OCI-LY1 (cell line): ENCODE results near the gene NR4A1.

Experiments used
- H2AFZ ChIP-seq: fragments of 200-600 bp; sonication (generic), shearing (Covaris generic); 2 replicates; pipeline ENCODE4 v1.6.0; 2014; ENCODE audit warnings: antibody characterized with exemption, mild to moderate bottlenecking, low read length
- H3F3A ChIP-seq: fragments of 200-600 bp; sonication (generic), shearing (Covaris generic); 2 replicates; pipeline ENCODE4 v1.6.0; 2014; ENCODE audit warnings: mild to moderate bottlenecking, antibody characterized with exemption, low read length, moderate library complexity; ENCODE audit not compliant: insufficient read depth
- H3K27ac ChIP-seq: fragments of 200-600 bp; sonication (generic); 2 replicates; pipeline ENCODE4 v1.5.1; 2014; ENCODE audit warnings: low read length, mixed run types, mild to moderate bottlenecking, low read depth; ENCODE audit not compliant: poor library complexity, severe bottlenecking
- H3K27me3 ChIP-seq: fragments of 200-600 bp; sonication (generic); 2 replicates; pipeline ENCODE4 v1.6.0; 2014; ENCODE audit warnings: antibody characterized with exemption, mild to moderate bottlenecking, low read length, moderate library complexity; ENCODE audit not compliant: insufficient read depth
- H3K36me3 ChIP-seq: fragments of 200-600 bp; sonication (generic); 2 replicates; pipeline ENCODE4 v1.6.1; 2014; ENCODE audit warnings: mild to moderate bottlenecking, antibody characterized with exemption, low read length, moderate library complexity, mixed read lengths; ENCODE audit not compliant: insufficient read depth
- H3K4me1 ChIP-seq: fragments of 200-600 bp; sonication (generic); 2 replicates; pipeline ENCODE4 v1.5.1; 2014; ENCODE audit warnings: mild to moderate bottlenecking, low read length, moderate library complexity; ENCODE audit not compliant: insufficient read depth, severe bottlenecking
- H3K4me2 ChIP-seq: fragments of 200-600 bp; sonication (generic), shearing (Covaris generic); 2 replicates; pipeline ENCODE4 v1.6.1; 2014; ENCODE audit warnings: low read length
- H3K4me3 ChIP-seq: fragments of 200-600 bp; sonication (generic); 2 replicates; pipeline ENCODE4 v1.5.1; 2014; ENCODE audit warnings: low read length, low read depth, mild to moderate bottlenecking, mixed read lengths; ENCODE audit not compliant: poor library complexity, severe bottlenecking
- H3K79me2 ChIP-seq: fragments of 200-600 bp; shearing (Covaris generic); 2 replicates; pipeline ENCODE4 v1.6.1; 2016; ENCODE audit warnings: mixed run types, low read length, mixed read lengths; ENCODE audit not compliant: insufficient read depth
- H3K9ac ChIP-seq: fragments of 200-600 bp; sonication (generic), shearing (Covaris generic); 2 replicates; pipeline ENCODE4 v1.6.1; 2014; ENCODE audit warnings: mild to moderate bottlenecking, low read length, mixed read lengths
- H3K9me2 ChIP-seq: fragments of 200-600 bp; sonication (generic), shearing (Covaris generic); 2 replicates; pipeline ENCODE4 v1.6.1; 2014; ENCODE audit warnings: low read depth, mild to moderate bottlenecking, low read length, mixed read lengths
- H3K9me3 ChIP-seq: fragments of 200-600 bp; shearing (Covaris generic); 2 replicates; pipeline ENCODE4 v1.6.1; 2014; ENCODE audit warnings: low read length, mixed read lengths
- H4K20me1 ChIP-seq: fragments of 200-600 bp; sonication (generic), shearing (Covaris generic); 2 replicates; pipeline ENCODE4 v1.6.0; 2016; ENCODE audit warnings: mild to moderate bottlenecking, low read length; ENCODE audit not compliant: insufficient read depth
- EZH2 ChIP-seq: fragments of 200-600 bp; sonication (generic), shearing (Covaris generic); IDR thresholded peaks from 2 replicates; pipeline ENCODE4 v1.8.0; 2017; ENCODE audit warnings: borderline replicate concordance, mixed run types, mild to moderate bottlenecking, antibody characterized with exemption, low read length, moderate library complexity, mixed read lengths
- TF ChIP-seq, protein P1 (sequence below): fragments of 200-600 bp; sonication (generic), shearing (Covaris generic); IDR thresholded peaks from 2 replicates; pipeline ENCODE4 v1.5.1; 2017; ENCODE audit warnings: mild to moderate bottlenecking, antibody characterized with exemption, low read length, moderate library complexity, mixed read lengths

NR4A1 gene

DNA sequence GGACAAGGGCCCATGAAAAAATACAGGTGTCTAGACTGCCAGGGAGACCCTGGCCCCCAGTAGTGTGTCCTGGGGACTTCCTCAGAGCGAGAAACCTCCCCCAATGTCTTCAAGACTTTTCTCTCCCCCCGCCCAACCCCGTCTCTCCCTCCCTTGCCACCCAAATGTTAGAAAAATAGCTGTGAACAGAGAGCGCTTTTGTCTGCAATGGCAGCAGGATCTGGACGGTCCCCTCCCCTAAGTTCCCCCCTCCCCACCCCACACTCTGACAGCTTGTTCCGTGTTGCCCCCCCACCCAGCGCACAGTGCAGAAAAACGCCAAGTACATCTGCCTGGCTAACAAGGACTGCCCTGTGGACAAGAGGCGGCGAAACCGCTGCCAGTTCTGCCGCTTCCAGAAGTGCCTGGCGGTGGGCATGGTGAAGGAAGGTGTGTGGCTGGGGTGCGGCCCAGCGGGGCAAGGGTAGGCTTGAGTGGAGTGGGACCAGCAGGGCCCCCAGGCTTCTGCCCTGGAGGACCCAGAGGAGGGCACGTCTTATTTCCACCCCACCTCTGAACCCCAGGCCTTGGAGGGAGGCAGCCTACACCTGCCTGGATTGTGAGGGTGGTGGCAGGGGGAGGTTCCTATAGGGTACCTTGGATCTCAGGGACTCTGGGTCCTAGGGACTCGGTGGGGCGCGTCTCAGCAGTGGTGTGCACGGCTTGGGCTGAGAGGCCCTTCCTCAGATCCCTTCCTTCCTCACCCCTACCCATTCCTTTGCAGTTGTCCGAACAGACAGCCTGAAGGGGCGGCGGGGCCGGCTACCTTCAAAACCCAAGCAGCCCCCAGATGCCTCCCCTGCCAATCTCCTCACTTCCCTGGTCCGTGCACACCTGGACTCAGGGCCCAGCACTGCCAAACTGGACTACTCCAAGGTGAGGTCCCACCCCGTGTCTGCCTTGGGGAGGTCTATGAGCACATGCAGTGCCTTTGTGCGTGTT, 4.8 kb downstream of the NR4A1 start:
- Histone ChIP-seq H3K9me3 (no peaks in the 10 kb centered on the region), H3K79me2 (no peaks in the 10 kb centered on the region), H3K36me3 (no peaks in the 10 kb centered on the region; the same call in 1 of the 2 replicates), H2AFZ (no peak overlapping the region), H3K4me3 (no peak overlapping the region), H3K9me2 (no peaks in the 10 kb centered on the region), H3K4me2 (no peak overlapping the region), H3K27ac (no peak overlapping the region), H4K20me1 (no peaks in the 10 kb centered on the region), H3K4me1 (peaks cover 34% of the 10 kb centered on the region), H3K27me3 (no peaks in the 10 kb centered on the region), H3K9ac (no peak overlapping the region), H3F3A (no peaks in the 10 kb centered on the region)
- TF ChIP-seq, protein P1, sequence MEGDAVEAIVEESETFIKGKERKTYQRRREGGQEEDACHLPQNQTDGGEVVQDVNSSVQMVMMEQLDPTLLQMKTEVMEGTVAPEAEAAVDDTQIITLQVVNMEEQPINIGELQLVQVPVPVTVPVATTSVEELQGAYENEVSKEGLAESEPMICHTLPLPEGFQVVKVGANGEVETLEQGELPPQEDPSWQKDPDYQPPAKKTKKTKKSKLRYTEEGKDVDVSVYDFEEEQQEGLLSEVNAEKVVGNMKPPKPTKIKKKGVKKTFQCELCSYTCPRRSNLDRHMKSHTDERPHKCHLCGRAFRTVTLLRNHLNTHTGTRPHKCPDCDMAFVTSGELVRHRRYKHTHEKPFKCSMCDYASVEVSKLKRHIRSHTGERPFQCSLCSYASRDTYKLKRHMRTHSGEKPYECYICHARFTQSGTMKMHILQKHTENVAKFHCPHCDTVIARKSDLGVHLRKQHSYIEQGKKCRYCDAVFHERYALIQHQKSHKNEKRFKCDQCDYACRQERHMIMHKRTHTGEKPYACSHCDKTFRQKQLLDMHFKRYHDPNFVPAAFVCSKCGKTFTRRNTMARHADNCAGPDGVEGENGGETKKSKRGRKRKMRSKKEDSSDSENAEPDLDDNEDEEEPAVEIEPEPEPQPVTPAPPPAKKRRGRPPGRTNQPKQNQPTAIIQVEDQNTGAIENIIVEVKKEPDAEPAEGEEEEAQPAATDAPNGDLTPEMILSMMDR = no peak
- no peak for TF ChIP-seq EZH2

DNA sequence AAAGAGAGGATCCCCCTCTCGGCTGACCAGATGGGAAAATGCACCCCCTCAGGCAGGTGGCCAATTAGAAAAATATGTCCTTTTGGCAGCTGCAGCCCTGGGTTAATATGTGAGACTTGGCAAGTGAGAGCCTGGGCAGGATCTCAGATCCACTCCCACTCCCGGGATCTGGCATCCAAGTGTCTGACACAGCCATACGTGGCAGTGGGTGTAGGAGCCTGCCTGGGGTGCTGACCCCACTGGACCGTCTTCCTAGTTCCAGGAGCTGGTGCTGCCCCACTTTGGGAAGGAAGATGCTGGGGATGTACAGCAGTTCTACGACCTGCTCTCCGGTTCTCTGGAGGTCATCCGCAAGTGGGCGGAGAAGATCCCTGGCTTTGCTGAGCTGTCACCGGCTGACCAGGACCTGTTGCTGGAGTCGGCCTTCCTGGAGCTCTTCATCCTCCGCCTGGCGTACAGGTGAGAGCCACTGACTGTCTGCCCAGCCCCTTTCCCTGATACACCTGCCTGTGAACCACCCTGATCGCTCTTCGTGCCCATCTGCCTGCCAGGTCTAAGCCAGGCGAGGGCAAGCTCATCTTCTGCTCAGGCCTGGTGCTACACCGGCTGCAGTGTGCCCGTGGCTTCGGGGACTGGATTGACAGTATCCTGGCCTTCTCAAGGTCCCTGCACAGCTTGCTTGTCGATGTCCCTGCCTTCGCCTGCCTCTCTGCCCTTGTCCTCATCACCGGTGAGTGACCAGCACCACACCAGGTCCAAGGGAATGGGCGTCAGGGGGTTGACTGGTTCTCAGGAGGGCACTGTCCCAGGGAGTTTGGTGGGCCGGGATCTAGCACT, 5.8 kb downstream of the NR4A1 start:
- Histone ChIP-seq H4K20me1 (no peaks in the 10 kb centered on the region), H3K9me3 (no peaks in the 10 kb centered on the region), H3K4me2 (no peak overlapping the region)

More for the DNA sequence above, 5.8 kb downstream of the NR4A1 start:
- Histone ChIP-seq H3K9me2 (no peaks in the 10 kb centered on the region), H3K79me2 (no peaks in the 10 kb centered on the region), H3K27ac (no peak overlapping the region), H3F3A (no peaks in the 10 kb centered on the region), H3K4me3 (no peak overlapping the region), H2AFZ (no peak overlapping the region), H3K27me3 (no peaks in the 10 kb centered on the region), H3K4me1 (peaks cover 29% of the 10 kb centered on the region), H3K9ac (no peak overlapping the region), H3K36me3 (no peaks in the 10 kb centered on the region; the same call in 1 of the 2 replicates)
- no peak for TF ChIP-seq EZH2
- TF ChIP-seq, protein P1 = no peak
